H1 (cell line): ENCODE measurements around the gene ZNF396. TPM values are rescaled to one million over a fixed set of nuclear protein-coding genes. Genes with fewer than 3 reads are reported as not detected.

ENCODE experiments used
- CTCF ChIA-PET: fragments of 300-600 bp; sonication (Branson Sonifier 250); formaldehyde crosslinking; loops from one replicate; lab custom pipeline; 2021; ENCODE audit not compliant: partially characterized antibody; lab: Charles Lee
- POLR2A ChIA-PET: fragments of 300-600 bp; sonication (Branson Sonifier 250); formaldehyde crosslinking; loops from one replicate; lab custom pipeline; 2021; ENCODE audit warnings: inconsistent platforms; ENCODE audit not compliant: partially characterized antibody; lab: Charles Lee
- DNase-seq, 2 experiments: peaks; one replicate each; pipeline versions ENCODE4 v3.0.0 to v3.0.0-alpha.2; 2010 to 2022; ENCODE audit warnings: low spot score in 2 of 2, low read depth in 1 of 2, mixed read lengths in 1 of 2
- FAIRE-seq: peaks from 2 replicates; lab custom pipeline; 2011; peaks lifted over from hg19 to GRCh38; lab: Jason Lieb, UNC
- H2AFZ ChIP-seq: 2 replicates; pipeline ENCODE4 v1.8.1; 2012; ENCODE audit warnings: low read length, inconsistent platforms
- H2AK5ac ChIP-seq: 2 replicates; pipeline ENCODE4 v1.6.1; 2013; ENCODE audit warnings: low read depth, low read length
- H2BK120ac ChIP-seq: replicated peaks from 2 replicates; pipeline ENCODE3; 2013; ENCODE audit warnings: low read depth, low read length, inconsistent platforms
- H2BK12ac ChIP-seq: 2 replicates; pipeline ENCODE4 v1.6.1; 2013; ENCODE audit warnings: low read depth, low read length
- H2BK15ac ChIP-seq: 2 replicates; pipeline ENCODE4 v1.6.1; 2013; ENCODE audit warnings: low read length
- H2BK20ac ChIP-seq: 2 replicates; pipeline ENCODE4 v1.6.1; 2013; ENCODE audit warnings: low read length
- H2BK5ac ChIP-seq: 2 replicates; pipeline ENCODE4 v1.6.1; 2013; ENCODE audit warnings: low read depth, low read length
- H3K14ac ChIP-seq: 2 replicates; pipeline ENCODE4 v1.6.1; 2013; ENCODE audit warnings: inconsistent platforms; ENCODE audit not compliant: insufficient read length
- H3K18ac ChIP-seq: 2 replicates; pipeline ENCODE4 v1.6.1; 2013; ENCODE audit warnings: low read length; ENCODE audit errors: extremely low read depth
- H3K23ac ChIP-seq: 2 replicates; pipeline ENCODE4 v1.6.1; 2013; ENCODE audit warnings: inconsistent platforms; ENCODE audit not compliant: insufficient read length
- H3K23me2 ChIP-seq: 2 replicates; pipeline ENCODE4 v1.6.1; 2013; ENCODE audit warnings: low read depth, low read length
- H3K27ac ChIP-seq: 2 replicates; pipeline ENCODE4 v1.6.1; 2011; ENCODE audit warnings: low read depth, low read length, inconsistent platforms
- H3K27me3 ChIP-seq, 4 experiments: replicated peaks in 1 of 4; 1 replicate in 1 of 4; 2 replicates in 3 of 4; pipeline versions ENCODE4 v1.6.1 to v1.8.1; 2011 to 2013; ENCODE audit warnings: low read length in 3 of 4, mild to moderate bottlenecking in 3 of 4, inconsistent platforms in 2 of 4, mixed read lengths in 2 of 4, moderate library complexity in 1 of 4; ENCODE audit not compliant: control insufficient read depth in 3 of 4, insufficient read depth in 3 of 4; ENCODE audit errors: extremely low read depth in 1 of 4
- H3K36me3 ChIP-seq, 4 experiments: 2 replicates each; pipeline versions ENCODE4 v1.6.1 to v1.8.1; 2011 to 2013; ENCODE audit warnings: mild to moderate bottlenecking in 4 of 4, low read length in 3 of 4, moderate library complexity in 2 of 4, control low read depth in 1 of 4, inconsistent platforms in 1 of 4; ENCODE audit not compliant: insufficient read depth in 4 of 4, control insufficient read depth in 2 of 4
- H3K4ac ChIP-seq: replicated peaks from 2 replicates; pipeline ENCODE3; 2013; ENCODE audit warnings: low read length, low read depth, mixed read lengths, inconsistent platforms; ENCODE audit not compliant: insufficient read length
- H3K4me1 ChIP-seq, 4 experiments: replicated peaks in 1 of 4; 1 replicate in 1 of 4; 2 replicates in 3 of 4; pipeline versions ENCODE4 v1.6.1 to v1.8.1; 2011 to 2013; ENCODE audit warnings: low read length in 3 of 4, inconsistent platforms in 2 of 4, mixed read lengths in 1 of 4; ENCODE audit not compliant: insufficient read depth in 4 of 4, control insufficient read depth in 3 of 4
- H3K4me2 ChIP-seq, 2 experiments: 2 replicates each; pipeline versions ENCODE4 v1.6.1 to v1.8.1; 2011 to 2013; ENCODE audit warnings: low read depth in 2 of 2, low read length in 2 of 2, control low read depth in 1 of 2, inconsistent platforms in 1 of 2, mild to moderate bottlenecking in 1 of 2; ENCODE audit not compliant: insufficient read depth in 1 of 2
- H3K4me3 ChIP-seq, 4 experiments: fragments of 200-600, 300-600 bp in 1 of 4; sonication (generic), shearing (Covaris generic), sonication (Bioruptor Twin) in 1 of 4; 2 replicates each; pipeline versions ENCODE4 v1.5.1 to v1.8.1; 2011 to 2016; ENCODE audit warnings: low read length in 4 of 4, low read depth in 3 of 4, control low read depth in 2 of 4, inconsistent platforms in 2 of 4, mild to moderate bottlenecking in 2 of 4, mixed read lengths in 1 of 4, moderate library complexity in 1 of 4; ENCODE audit not compliant: insufficient read depth in 2 of 4; ENCODE audit errors: extremely low read depth in 1 of 4
- H3K56ac ChIP-seq: replicated peaks from 2 replicates; pipeline ENCODE3; 2013; ENCODE audit warnings: low read depth, mild to moderate bottlenecking, mixed read lengths, low read length, inconsistent platforms; ENCODE audit not compliant: insufficient read length
- H3K79me1 ChIP-seq: 2 replicates; pipeline ENCODE4 v1.6.1; 2013; ENCODE audit warnings: low read depth, low read length, control low read depth
- H3K79me2 ChIP-seq, 2 experiments: 2 replicates each; pipeline versions ENCODE4 v1.6.1 to v1.8.1; 2012 to 2013; ENCODE audit warnings: low read length in 2 of 2, mild to moderate bottlenecking in 2 of 2, inconsistent platforms in 1 of 2; ENCODE audit not compliant: insufficient read depth in 2 of 2, control insufficient read depth in 1 of 2
- H3K9ac ChIP-seq, 4 experiments: replicated peaks in 1 of 4; 1 replicate in 1 of 4; 2 replicates in 3 of 4; pipeline versions ENCODE4 v1.6.1 to v1.8.1; 2011 to 2013; ENCODE audit warnings: low read depth in 3 of 4, low read length in 3 of 4, control low read depth in 2 of 4, mild to moderate bottlenecking in 2 of 4, moderate library complexity in 2 of 4, inconsistent platforms in 1 of 4; ENCODE audit errors: extremely low read depth in 1 of 4
- H3K9me3 ChIP-seq, 2 experiments: 2 replicates each; pipeline versions ENCODE4 v1.6.1 to v1.8.1; 2012 to 2013; ENCODE audit warnings: mild to moderate bottlenecking in 2 of 2, moderate library complexity in 2 of 2, control low read depth in 1 of 2, inconsistent platforms in 1 of 2, low read depth in 1 of 2, low read length in 1 of 2, mixed read lengths in 1 of 2; ENCODE audit not compliant: insufficient read depth in 2 of 2
- H4K20me1 ChIP-seq, 2 experiments: replicated peaks in 1 of 2; 2 replicates each; pipeline versions ENCODE3 to v1.8.1; 2011 to 2013; ENCODE audit warnings: inconsistent platforms in 2 of 2, low read length in 2 of 2, mild to moderate bottlenecking in 1 of 2; ENCODE audit not compliant: insufficient read depth in 2 of 2, control insufficient read depth in 1 of 2
- H4K5ac ChIP-seq: 2 replicates; pipeline ENCODE4 v1.6.1; 2013; ENCODE audit warnings: low read length, low read depth, mixed read lengths, inconsistent platforms; ENCODE audit not compliant: insufficient read length
- H4K8ac ChIP-seq: 2 replicates; pipeline ENCODE4 v1.8.0; 2013; ENCODE audit warnings: mild to moderate bottlenecking, moderate library complexity, low read length, inconsistent platforms; ENCODE audit not compliant: insufficient read depth; ENCODE audit errors: extremely low read depth
- H4K91ac ChIP-seq: replicated peaks from 2 replicates; pipeline ENCODE3; 2013; ENCODE audit warnings: low read length, mixed read lengths, inconsistent platforms; ENCODE audit not compliant: insufficient read length
- CREB1 ChIP-seq: IDR thresholded peaks from 2 replicates; pipeline ENCODE4 v1.6.1; 2012; ENCODE audit warnings: inconsistent platforms
- CTBP2 ChIP-seq: IDR thresholded peaks from 2 replicates; pipeline ENCODE4 v1.7.0; 2011; ENCODE audit warnings: borderline replicate concordance, mild to moderate bottlenecking, moderate library complexity, mixed read lengths, low read length; ENCODE audit not compliant: insufficient read depth, insufficient read length
- EGR1 ChIP-seq: IDR thresholded peaks from 2 replicates; pipeline ENCODE4 v1.6.1; 2011; ENCODE audit warnings: low read depth, low read length, borderline replicate concordance
- JUND ChIP-seq: IDR thresholded peaks from 2 replicates; pipeline ENCODE4 v1.6.1; 2011; ENCODE audit warnings: mild to moderate bottlenecking, improper control_type of control experiment, low read length
- NANOG ChIP-seq: IDR thresholded peaks from 2 replicates; pipeline ENCODE4 v1.6.1; 2011; ENCODE audit warnings: low read length, low read depth, mild to moderate bottlenecking, inconsistent platforms; ENCODE audit not compliant: insufficient read depth, poor library complexity, severe bottlenecking
- WGBS, 2 experiments: shearing (Covaris generic) in 1 of 2; methylation state at CpG; one replicate each; pipeline versions ENCODE4 v1.1.6 to v1.1.7; 2013 to 2015; ENCODE audit warnings: low lambda C conversion rate in 2 of 2, mixed read lengths in 2 of 2, inconsistent platforms in 1 of 2, low coverage in 1 of 2, missing lambda C conversion rate in 1 of 2; ENCODE audit not compliant: insufficient replicate concordance in 2 of 2, insufficient coverage in 1 of 2, insufficient read length in 1 of 2; ENCODE audit errors: extremely low coverage in 1 of 2, missing lambda C conversion rate in 1 of 2; 5-methylcytosine and 5-hydroxymethylcytosine counted together
- polyA plus RNA-seq, 7 experiments: library from polyadenylated mRNA; depleted of rRNA in 3 of 7; stranded (reverse) in 5 of 7; unstranded in 2 of 7; fragments of >200 nt in 5 of 7; fragments of 200-250 nt in 2 of 7; gene quantifications; 1 replicate in 5 of 7; 2 replicates in 1 of 7; 4 replicates in 1 of 7; pipeline versions ENCODE4 v1.2.1 to v1.2.3, GENCODE V29; 2011 to 2013; ENCODE audit warnings: missing spikeins in 2 of 7, mixed read lengths in 2 of 7
- total RNA-seq: library from RNA; stranded (reverse); fragmentation: NEBNext Ultra II Directional; extraction: Animal tissue kit (Norgen Biotek cat#: 25700); gene quantifications from 2 replicates; pipeline ENCODE4 v1.2.1, GENCODE V29; 2021

Gene ZNF396
- total and polyA plus RNA-seq, 2 of the 8 experiments (the other 6 are each of a cell fraction or from before 2014, with no cell fraction given): 0.44 to 0.74 TPM

DNA sequence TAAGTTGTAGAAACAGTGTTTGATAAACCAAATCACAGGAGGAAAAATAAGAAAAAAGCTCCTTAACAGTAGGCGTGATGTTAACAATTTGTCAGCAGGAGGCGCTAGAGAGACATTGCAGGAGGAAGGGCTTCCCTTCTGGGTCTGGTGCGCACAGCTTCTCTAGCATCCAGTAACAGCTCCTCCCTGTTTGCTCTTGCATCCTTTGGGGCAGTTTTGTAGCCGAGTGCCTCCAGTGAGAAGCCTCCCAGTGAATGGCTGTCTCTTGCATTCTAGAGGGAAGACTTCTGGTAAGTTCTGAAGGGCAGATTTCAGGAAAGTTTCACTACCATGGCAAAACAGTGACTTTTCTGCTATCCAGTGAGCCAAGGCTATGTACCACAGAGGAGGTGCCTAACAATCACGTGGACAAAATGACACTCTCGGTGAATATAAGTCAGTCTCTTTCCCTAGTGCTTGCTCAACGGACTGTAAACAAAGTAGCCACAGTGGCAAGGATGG lies 9.5 kb upstream of the ZNF396 start:
- Histone ChIP-seq H2BK120ac (no peak overlapping the region), H3K27ac (no peak overlapping the region), H2AFZ (peak overlapping the region; percentile 100), H3K36me3 (no peaks in the 10 kb centered on the region), H3K18ac (no peak overlapping the region), H4K8ac (no peak overlapping the region), H3K4me2 (no peak overlapping the region), H3K4ac (no peak overlapping the region), H3K4me1 (no peaks in the 10 kb centered on the region), H4K5ac (no peak overlapping the region), H3K23me2 (no peaks in the 10 kb centered on the region), H2AK5ac (no peak overlapping the region), H3K14ac (no peak overlapping the region), H3K79me1 (no peaks in the 10 kb centered on the region), H3K4me3 (no peak overlapping the region), H2BK5ac (no peak overlapping the region), H2BK12ac (no peak overlapping the region), H3K9ac (no peak overlapping the region), H2BK20ac (no peak overlapping the region), H4K20me1 (no peaks in the 10 kb centered on the region), H4K91ac (no peak overlapping the region), H3K27me3 (no peaks in the 10 kb centered on the region), H3K56ac (no peak overlapping the region), H3K9me3 (peaks cover 0 to 8% of the 10 kb centered on the region in 2 experiments; a peak in 1 of 4 replicates), H2BK15ac (no peak overlapping the region), H3K79me2 (no peaks in the 10 kb centered on the region), H3K23ac (no peak overlapping the region)
- WGBS, 2 experiments: 34% methylated on average over 7 of the region's 7 CpGs; no CpG with 5 or more reads in 1 of the 2 experiments
- FAIRE-seq: peak; percentile 78
- ChIA-PET CTCF (interaction anchor here (0.6 to 2.8 kb wide), 42 partner anchors 9 to 1341 kb away, joined by 3 to 13 read pairs (median 3); partner anchors contain the start of genes RMP24 and ZNF396), POLR2A (interaction anchor here (0.8 to 1.0 kb wide), 3 partner anchors 10 to 42 kb away, joined by 3 read pairs; partner anchors contain the start of genes ZNF24 and ZNF396)
- DNase-seq: peak; percentile 36 to 63
- TF ChIP-seq NANOG (no peak), CREB1 (0 out of 2 replicates have a peak, but pooled peaks have one; percentile 25), JUND (0 out of 2 replicates have a peak, but pooled peaks have one; percentile 24), EGR1 (no peak), CTBP2 (no peak)
